PC-9 (cell line): ENCODE measurements around the gene HIVEP2.

Source experiments
- EZH2 ChIP-seq: fragments of 200-600 bp; sonication (generic); IDR thresholded peaks from 2 replicates; pipeline ENCODE4 v1.8.0; 2017; ENCODE audit warnings: antibody characterized with exemption, low read depth
- TF ChIP-seq, protein P1 (sequence below): fragments of 200-600 bp; sonication (generic); conservative IDR thresholded peaks from 2 replicates; pipeline ENCODE4 v1.6.1; 2017; ENCODE audit warnings: mixed run types, antibody characterized with exemption, mild to moderate bottlenecking, moderate library complexity

DNA sequence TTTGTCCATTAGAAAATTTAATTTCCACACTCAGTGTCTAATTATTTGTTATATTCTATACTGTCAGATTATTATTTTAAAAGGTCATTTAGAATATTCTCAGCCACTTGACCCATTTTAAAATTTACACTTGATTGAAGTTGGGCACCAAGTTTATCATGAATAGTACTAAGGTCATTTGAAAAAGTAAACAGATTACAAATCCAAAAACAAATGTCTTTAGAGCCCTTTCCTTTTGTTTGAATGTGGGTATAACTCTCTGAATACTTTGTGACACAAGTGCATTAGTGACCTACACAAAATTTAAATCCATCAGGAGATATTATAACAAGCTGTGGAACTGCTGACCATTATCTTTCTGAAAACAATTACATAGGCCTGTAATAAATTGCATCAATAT lies 11.3 kb downstream of the HIVEP2 start:
- TF ChIP-seq, protein P1, sequence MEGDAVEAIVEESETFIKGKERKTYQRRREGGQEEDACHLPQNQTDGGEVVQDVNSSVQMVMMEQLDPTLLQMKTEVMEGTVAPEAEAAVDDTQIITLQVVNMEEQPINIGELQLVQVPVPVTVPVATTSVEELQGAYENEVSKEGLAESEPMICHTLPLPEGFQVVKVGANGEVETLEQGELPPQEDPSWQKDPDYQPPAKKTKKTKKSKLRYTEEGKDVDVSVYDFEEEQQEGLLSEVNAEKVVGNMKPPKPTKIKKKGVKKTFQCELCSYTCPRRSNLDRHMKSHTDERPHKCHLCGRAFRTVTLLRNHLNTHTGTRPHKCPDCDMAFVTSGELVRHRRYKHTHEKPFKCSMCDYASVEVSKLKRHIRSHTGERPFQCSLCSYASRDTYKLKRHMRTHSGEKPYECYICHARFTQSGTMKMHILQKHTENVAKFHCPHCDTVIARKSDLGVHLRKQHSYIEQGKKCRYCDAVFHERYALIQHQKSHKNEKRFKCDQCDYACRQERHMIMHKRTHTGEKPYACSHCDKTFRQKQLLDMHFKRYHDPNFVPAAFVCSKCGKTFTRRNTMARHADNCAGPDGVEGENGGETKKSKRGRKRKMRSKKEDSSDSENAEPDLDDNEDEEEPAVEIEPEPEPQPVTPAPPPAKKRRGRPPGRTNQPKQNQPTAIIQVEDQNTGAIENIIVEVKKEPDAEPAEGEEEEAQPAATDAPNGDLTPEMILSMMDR, result no peak
- TF ChIP-seq EZH2, result no peak
